ENCODE measurements around the gene AMTN. TPM values are rescaled to one million over a fixed set of nuclear protein-coding genes. Genes with fewer than 3 reads are reported as not detected.

The AMTN gene
- total RNA-seq, 4 donors from 2014 or later = not detected

GRCh38 chr4:70508801-70509200 lies 9.6 kb upstream of the AMTN start:
- TF ChIP-seq CTCF (IDR thresholded peaks at IDR 0.05; ENCODE audit: low read depth) = no peak

GRCh38 chr4:70511365-70511764 lies 7.0 kb upstream of the AMTN start:
- TF ChIP-seq CTCF (IDR thresholded peaks at IDR 0.05; ENCODE audit: low read depth) = no peak

GRCh38 chr4:70515367-70516250 lies 2.8 kb upstream of the AMTN start:
- TF ChIP-seq CTCF (IDR thresholded peaks at IDR 0.05; ENCODE audit: low read depth) = no peak

GRCh38 chr4:70518716-70519115 lies 347 bp downstream of the AMTN start:
- no peak for TF ChIP-seq CTCF (IDR thresholded peaks at IDR 0.05; ENCODE audit: low read depth)

- TF ChIP-seq CTCF (IDR thresholded peaks at IDR 0.05; ENCODE audit: low read depth) = no peak
These were observed 4.3 kb downstream of the AMTN start for GRCh38 chr4:70522626-70523025.

- no peak for TF ChIP-seq CTCF (IDR thresholded peaks at IDR 0.05; ENCODE audit: low read depth)
These were observed 12.6 kb downstream of the AMTN start for GRCh38 chr4:70530997-70531396.

GRCh38 chr4:70531981-70532380 lies 13.6 kb downstream of the AMTN start:
- no peak for TF ChIP-seq CTCF (IDR thresholded peaks at IDR 0.05; ENCODE audit: low read depth)

Measured in subcutaneous adipose tissue (tissue), 4 donors.